ENCODE results near the gene CRABP1. TPM values are rescaled to one million over a fixed set of nuclear protein-coding genes. Genes with fewer than 3 reads are reported as not detected.

The CRABP1 gene
- total RNA-seq, 1 experiment from 2014 or later, result not detected

- BruUV-seq (replicated peaks), result no TSS peak
- no peak for DNase-seq
- ChIA-PET POLR2A (ENCODE audit: unreplicated experiment) (no interaction called here), CTCF (no interaction called here)
- Histone ChIP-seq H3K9me2 (ENCODE audit: insufficient read depth) (no peaks in the 10 kb centered on the region), H3K36me3 (ENCODE audit: low read depth) (no peaks in the 10 kb centered on the region), H3K27ac (no peak overlapping the region), H3K4me3 (no peak overlapping the region), H3K27me3 (ENCODE audit: insufficient read depth, low read depth) (no peaks in the 10 kb centered on the region), H4K20me1 (ENCODE audit: insufficient read depth) (no peaks in the 10 kb centered on the region), H3K79me2 (ENCODE audit: low read depth) (no peaks in the 10 kb centered on the region), H3K4me1 (replicated peaks; ENCODE audit: insufficient read depth) (0 out of 2 replicates have a peak, but pooled peaks cover 11% of the 10 kb centered on the region), H3K9me3 (ENCODE audit: insufficient read depth, low read depth) (no peaks in the 10 kb centered on the region), H3K4me2 (peak overlapping the region; percentile 40; the same call in 1 of the 2 replicates), H3F3A (ENCODE audit: insufficient read depth, low read depth) (no peaks in the 10 kb centered on the region), H2AFZ (no peak overlapping the region)
- no peak for TF ChIP-seq EZH2 (IDR thresholded peaks at IDR 0.05; ENCODE audit: low read depth)
- intact Hi-C loops (cut with micrococcal nuclease; ENCODE audit: unreplicated experiment), result no loop called here
Measured at GRCh38 chr15:78321786-78322185, 18.4 kb upstream of the CRABP1 start.

GRCh38 chr15:78322243-78322642 lies 17.9 kb upstream of the CRABP1 start:
- Histone ChIP-seq H3K4me3 (no peak overlapping the region), H3K79me2 (ENCODE audit: low read depth) (no peaks in the 10 kb centered on the region), H3K27ac (no peak overlapping the region), H3K4me2 (peak overlapping the region; percentile 40; the same call in 1 of the 2 replicates), H3K4me1 (replicated peaks; ENCODE audit: insufficient read depth) (0 out of 2 replicates have a peak, but pooled peaks cover 11% of the 10 kb centered on the region), H3K9me2 (ENCODE audit: insufficient read depth) (no peaks in the 10 kb centered on the region), H3K27me3 (ENCODE audit: insufficient read depth, low read depth) (no peaks in the 10 kb centered on the region), H4K20me1 (ENCODE audit: insufficient read depth) (no peaks in the 10 kb centered on the region), H3K36me3 (ENCODE audit: low read depth) (no peaks in the 10 kb centered on the region), H3F3A (ENCODE audit: insufficient read depth, low read depth) (no peaks in the 10 kb centered on the region), H2AFZ (peak overlapping the region; percentile 62; the same call in 1 of the 2 replicates), H3K9me3 (ENCODE audit: insufficient read depth, low read depth) (no peaks in the 10 kb centered on the region)
- POLR2A ChIA-PET (ENCODE audit: unreplicated experiment), result no interaction called here
- CTCF ChIA-PET, result no interaction called here
- TF ChIP-seq EZH2 (IDR thresholded peaks at IDR 0.05; ENCODE audit: low read depth) (no peak), CTCF (conservative IDR thresholded peaks at IDR 0.05) (no peak)
- BruUV-seq (replicated peaks), result no TSS peak
- DNase-seq, result peak; percentile 19 to 64
- intact Hi-C loops (cut with micrococcal nuclease; ENCODE audit: unreplicated experiment), result no loop called here

- TF ChIP-seq CTCF (conservative IDR thresholded peaks at IDR 0.05) (no peak), EZH2 (IDR thresholded peaks at IDR 0.05; ENCODE audit: low read depth) (no peak)
- no peaks in the 10 kb centered on the region for H3K27me3 ChIP-seq (ENCODE audit: insufficient read depth, low read depth)
- no peak overlapping the region for H3K27ac ChIP-seq
- H3K9me3 ChIP-seq (ENCODE audit: insufficient read depth, low read depth), result no peaks in the 10 kb centered on the region
- ChIA-PET POLR2A (ENCODE audit: unreplicated experiment) (no interaction called here), CTCF (interaction anchor here (0.5 kb wide), 1 partner anchor 64 kb away, joined by 3 read pairs; no protein-coding TSS in a partner anchor)
- H3K4me2 ChIP-seq, result peak overlapping the region; percentile 40; the same call in 1 of the 2 replicates
- 0 out of 2 replicates have a peak, but pooled peaks cover 11% of the 10 kb centered on the region for H3K4me1 ChIP-seq (replicated peaks; ENCODE audit: insufficient read depth)
- peak overlapping the region; percentile 62; the same call in 1 of the 2 replicates for H2AFZ ChIP-seq
- no peaks in the 10 kb centered on the region for H3K79me2 ChIP-seq (ENCODE audit: low read depth)
- H3K36me3 ChIP-seq (ENCODE audit: low read depth), result no peaks in the 10 kb centered on the region
- intact Hi-C loops (cut with micrococcal nuclease; ENCODE audit: unreplicated experiment), result no loop called here
- no peaks in the 10 kb centered on the region for H4K20me1 ChIP-seq (ENCODE audit: insufficient read depth)
- no peak overlapping the region for H3K4me3 ChIP-seq
- no TSS peak for BruUV-seq (replicated peaks)
- DNase-seq, result no peak
- H3K9me2 ChIP-seq (ENCODE audit: insufficient read depth), result no peaks in the 10 kb centered on the region
- no peaks in the 10 kb centered on the region for H3F3A ChIP-seq (ENCODE audit: insufficient read depth, low read depth)
Measured at GRCh38 chr15:78322724-78323521, 17.2 kb upstream of the CRABP1 start.

Data from PC-9 (cell line).